HG02763 (cell line): ENCODE measurements around the gene RALGAPA2.

Experiments
- ATAC-seq: cut with Tn5 transposase; IDR thresholded peaks from one replicate; pipeline ENCODE4 v1.9.1; 2021; ENCODE audit warnings: mild to moderate bottlenecking, moderate library complexity; ENCODE audit not compliant: unreplicated experiment

Gene RALGAPA2

DNA sequence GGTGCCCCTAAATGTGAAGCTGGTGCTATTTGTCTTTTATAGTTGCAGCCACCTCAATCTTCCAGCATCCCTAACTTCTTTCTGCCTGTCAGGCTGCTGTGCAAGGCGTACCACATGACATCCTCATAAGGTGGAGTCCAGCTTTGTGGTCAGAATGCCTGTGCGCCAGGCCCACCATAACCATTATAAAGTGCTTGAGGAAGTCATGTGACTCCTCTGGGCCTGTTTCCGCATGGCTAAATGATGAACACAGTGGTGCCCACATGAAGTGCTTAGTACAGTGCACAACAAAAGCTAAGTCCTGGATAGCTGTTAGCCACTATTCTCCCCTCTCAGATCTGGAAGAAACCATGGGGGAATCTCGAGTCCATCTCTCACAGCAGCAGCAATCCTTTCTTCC is 268.9 kb downstream of the RALGAPA2 start:
- no peak for ATAC-seq

DNA sequence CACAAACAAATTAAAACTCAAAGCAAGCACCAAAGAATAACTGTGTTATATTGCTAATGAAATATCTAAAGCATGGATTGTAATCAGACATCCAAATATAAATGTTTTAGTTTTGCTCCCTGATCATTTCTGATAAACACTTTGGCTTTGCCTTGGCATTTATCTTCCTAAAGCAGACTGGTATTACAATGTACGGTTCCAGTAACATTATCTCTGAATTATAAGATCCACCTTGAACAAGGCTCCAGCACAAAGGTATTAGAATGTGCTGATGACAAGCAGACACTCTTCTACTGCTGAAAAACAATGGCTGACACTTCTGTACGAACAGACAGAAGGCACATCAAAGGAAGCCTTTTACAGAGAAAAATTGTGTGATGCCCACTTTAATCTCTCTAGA is 270.0 kb downstream of the RALGAPA2 start:
- no peak for ATAC-seq

DNA sequence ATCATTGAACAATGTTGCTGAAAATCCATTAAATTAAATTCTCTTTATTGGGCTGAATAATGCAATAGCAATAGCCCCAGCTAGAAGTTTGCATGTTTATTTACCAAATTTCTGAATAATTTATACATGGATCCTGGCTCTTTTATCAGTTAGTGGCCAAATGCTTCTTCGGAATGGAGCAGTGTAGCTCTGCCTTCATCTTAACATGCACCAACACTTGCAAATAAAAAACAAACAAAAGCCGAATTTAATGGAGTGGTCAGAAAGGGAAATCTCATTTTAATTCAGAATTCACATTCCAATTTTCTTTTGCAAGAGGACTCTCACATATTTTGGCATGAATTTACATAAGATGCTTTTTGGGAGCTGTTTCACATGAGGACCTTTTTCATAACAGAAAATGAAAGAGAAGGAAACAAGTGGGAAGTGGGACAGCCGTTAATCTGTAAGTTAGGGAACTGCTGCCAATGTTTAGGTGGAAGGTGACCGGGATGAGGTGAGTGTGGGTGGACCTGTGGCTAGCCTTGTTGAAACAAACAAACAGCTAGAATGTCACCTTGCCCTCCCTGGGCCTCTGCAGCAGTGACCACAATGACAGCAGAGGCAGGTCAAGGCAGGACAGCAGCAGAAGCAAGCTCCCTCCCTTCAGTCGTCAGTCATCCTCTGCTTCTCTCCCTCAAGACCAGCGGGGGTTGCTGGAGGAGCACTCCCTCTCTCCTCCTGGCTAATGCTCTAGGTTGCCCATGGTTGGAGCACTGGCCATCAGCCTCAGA is 271.4 kb downstream of the RALGAPA2 start:
- no peak for ATAC-seq

DNA sequence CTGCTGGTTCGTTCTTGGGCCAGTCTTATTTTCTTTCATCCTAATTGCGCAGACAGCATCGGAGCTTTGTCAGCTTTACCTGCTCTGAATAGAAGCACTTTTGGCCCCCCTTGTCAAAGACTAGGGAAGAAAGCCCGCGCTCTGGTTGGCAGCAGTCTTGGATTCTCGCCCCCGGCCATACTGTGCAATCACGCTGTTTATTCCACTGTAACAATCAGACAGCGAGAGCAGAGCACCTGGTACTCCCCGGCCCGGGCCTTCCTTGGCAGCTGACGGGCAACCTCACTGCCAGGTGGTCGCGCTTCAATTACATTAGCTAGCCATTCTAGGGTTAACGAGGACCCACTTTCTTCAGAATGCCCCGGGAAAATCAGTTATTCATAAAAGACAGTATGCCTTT is 272.0 kb downstream of the RALGAPA2 start:
- no peak for ATAC-seq

DNA sequence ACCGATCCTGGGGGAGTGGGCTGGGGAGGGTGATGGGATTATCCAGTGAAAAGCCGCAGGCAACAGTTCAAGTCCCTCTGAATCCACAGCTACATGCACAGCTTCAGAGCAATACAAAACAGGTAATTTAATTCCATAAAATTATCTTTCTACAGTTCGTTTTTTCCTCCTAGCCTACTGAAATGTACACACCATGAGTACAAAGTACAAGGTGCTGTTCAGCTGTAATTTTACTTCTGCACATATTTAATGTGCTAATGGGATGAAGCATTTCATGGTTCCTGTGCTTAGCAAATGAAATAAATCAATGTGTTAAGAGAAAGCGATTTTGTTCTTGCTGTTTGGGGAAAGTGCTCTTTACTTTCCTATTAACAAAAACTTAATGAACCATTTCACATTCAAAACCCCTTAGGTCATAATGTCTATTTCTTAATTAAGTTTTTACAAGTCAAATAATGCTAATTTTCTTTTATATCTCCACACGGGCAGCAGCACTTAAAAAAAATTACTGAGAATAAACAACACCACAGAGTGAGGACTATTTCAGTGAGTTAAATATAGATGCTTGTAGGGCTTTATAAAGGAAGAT is 272.7 kb downstream of the RALGAPA2 start:
- no peak for ATAC-seq

DNA sequence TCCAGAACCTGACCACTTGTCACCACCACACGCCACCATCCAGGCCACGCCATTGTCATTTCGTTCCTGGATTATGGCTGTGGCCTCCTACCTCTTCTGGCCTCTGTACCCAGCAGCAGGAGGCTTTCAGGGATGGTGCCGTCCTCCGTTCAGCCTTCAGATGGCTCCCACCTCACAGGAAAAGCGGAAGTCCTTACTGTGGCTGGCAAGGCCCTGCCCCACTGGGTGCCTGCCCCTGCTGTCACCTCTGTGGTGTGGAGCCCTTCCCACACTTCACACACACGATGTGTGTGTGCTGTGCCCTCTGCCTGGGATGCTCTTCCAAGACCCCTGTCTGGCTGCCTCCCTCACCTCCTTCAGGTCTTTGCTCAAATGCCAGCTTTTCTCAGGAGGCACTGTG is 275.1 kb downstream of the RALGAPA2 start:
- ATAC-seq: no peak

DNA sequence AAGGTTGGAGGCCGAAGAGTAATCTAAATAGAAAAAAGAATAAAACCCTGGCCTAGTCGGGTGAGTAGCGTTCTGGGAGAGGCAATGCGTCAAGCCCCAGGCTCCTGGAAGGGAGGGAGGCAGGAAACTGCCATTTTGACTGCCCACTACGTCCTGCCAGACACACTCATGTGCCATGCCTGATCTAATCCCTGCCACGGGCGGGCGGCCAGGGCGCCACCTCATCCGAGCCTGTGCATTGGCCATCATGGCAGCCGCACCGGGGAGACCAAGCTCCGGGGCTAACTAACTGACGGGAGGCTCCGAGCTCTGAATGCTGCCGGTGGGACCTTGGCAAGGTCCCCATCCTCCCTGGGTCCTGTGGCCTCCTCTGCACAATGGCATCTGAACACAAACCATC is 275.8 kb downstream of the RALGAPA2 start:
- no peak for ATAC-seq

DNA sequence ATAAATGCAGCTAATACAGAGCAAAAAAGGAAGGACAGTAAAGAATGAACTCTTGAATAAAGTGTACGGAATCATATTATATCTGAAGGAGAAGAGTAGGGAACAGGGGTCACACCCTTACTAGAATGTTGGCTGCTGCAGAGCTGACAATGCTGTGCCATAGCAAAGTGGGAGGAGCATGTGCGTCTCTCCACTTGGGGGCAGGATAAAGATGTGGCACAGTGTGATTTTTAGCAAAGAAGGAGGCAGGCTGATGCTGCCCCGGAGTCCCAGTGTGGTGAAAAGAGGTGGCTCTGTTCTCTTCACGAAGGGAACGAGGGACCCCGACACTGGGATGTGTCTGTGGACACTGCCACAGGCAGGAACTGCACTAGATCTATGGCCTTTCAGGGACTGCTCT is 277.0 kb downstream of the RALGAPA2 start:
- ATAC-seq: no peak

DNA sequence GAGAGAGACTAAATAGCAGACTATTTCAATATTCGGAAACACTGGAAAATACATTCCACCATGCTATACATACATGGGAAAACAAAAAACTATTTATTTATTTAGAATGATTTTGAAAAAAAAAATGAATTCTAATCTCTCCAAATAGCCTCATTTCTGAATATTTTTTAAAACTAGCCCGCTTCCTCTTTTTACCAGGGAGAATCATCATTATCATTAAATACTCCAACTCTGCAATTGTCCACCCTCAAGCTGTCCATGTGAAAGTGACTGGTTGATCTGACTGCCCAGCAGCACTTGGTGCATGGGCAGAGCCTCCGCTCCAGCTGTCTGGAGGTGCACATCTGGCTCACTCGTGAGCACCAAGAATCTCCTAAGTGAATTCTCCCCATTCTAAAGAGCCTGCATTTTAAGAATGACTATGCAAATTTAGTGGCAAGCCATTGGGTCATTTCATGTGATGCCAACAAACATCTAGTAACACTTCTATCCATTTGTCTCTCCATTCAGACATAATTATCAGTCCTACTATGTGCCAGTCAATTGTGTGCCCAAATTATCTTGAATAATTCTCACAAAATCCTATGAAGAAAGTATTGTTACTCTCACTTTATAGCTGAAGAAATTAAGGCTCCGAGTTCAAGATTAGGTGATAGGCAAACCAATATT is 279.7 kb downstream of the RALGAPA2 start:
- ATAC-seq: no peak

DNA sequence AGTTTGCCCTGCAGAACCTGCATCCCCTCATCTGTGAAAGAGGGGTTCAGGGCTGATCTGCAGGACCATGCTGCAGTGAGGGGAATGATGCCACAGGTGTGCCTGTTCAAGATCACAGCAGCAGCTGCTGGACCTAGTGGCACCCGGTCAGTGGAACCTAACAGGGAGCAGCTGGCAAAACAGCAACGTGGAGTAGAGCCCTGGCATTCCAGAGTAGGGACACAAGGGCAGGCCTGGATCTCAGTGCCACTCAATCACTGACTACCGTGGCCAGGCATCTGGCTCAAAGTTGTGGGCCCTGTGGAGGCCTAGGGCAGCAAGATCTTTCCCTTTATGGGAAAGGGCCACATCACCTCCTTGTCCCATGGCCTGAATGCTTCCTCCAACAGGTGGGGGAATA is 282.4 kb downstream of the RALGAPA2 start:
- ATAC-seq: no peak

DNA sequence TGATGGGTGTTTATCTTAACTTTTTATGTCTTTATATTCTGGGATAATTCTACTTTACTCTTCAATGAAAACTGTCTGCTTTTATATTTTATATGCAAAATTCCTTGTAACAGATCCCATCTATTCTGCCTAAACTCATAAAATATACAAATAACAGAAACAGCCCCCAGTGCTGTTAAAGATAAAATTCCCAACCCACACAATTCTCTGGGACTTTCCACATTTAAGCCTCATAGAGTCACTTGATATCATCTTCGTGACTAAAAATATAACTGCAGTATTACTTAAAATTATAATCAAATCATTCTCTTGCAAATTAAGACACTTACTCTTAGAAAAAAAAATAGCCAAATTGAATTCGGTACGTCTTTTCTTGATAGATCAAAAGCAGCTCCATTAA is 284.4 kb downstream of the RALGAPA2 start:
- no peak for ATAC-seq

DNA sequence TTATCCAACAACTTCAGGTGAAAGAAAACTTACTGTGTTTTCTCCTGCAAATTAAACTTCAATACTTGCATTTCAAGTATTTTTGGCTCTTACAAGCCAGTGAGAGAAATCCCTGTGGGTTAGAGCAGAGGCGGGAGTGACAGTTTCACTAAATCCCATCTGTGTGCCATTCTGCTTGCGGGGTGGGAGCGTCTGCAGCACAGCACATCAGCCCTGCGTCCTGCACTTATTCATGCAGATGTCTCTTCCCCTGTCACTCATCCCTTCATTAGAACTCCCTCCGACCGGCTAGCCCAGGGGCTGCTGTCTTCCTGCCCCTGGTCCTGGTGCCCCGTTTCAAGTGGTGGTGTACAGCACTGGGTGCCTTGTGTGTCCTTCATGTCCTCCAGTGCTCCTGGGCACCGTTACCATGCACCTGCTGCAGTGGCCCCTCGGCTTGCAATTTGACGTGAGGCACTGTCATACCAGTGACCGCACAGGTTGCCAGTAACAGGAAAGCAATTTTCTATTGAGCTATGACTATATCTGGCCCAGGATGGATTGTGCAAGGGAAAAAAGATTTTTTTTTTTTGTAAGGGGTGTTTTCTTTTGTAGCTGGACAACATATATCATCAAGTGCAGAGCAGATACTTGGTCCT is 285.1 kb downstream of the RALGAPA2 start:
- no peak for ATAC-seq

DNA sequence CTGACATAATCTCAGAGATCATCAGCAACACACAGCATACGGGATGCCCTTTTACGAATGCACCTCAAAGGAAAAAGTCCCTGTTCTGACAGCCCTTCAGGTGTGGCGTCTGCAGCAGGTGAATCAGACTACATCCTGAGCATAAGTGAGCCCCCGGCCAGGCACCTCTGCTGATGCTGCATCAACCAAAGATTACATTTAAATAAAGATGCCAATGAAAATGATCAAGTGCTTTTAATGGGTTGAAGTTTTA is 285.9 kb downstream of the RALGAPA2 start:
- no peak for ATAC-seq

DNA sequence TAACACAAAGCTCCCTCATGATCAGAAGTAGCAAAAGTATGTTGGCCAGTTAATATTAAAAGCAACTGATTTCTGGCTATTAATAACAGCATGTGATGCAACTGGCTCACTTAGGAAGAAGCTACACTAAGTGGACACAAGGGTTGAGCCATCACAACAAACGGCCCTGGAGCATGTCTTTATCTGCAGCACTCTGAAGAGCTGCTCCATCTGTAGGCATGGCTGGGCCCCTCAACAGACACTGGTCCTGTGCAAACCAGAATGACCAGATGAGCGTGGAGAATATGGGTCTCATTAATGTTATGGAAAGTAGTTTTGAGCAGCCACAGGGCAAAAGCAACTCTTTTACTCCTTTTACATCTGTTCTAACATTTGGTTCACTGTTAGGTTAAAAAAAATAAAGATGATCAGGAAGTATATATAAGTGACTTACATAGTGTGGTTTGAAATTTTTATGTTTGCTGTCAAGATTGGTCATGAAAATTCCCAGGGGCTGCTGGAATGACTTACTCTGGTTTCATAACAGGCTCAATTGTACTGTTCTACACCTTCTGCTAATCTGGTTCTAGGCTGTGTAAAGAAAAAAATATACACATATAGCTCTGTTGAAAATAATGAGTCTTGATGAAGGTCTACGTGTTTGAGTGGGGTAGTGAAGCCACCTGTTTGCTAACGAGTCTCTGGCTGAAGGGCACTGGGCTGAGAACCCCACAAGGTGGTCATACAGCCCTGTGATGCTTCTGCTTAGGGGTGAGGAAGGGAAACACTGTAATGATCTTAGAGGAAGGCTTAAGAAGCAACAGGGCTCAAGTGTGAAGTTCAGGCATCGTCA is 286.4 kb downstream of the RALGAPA2 start:
- ATAC-seq: no peak

DNA sequence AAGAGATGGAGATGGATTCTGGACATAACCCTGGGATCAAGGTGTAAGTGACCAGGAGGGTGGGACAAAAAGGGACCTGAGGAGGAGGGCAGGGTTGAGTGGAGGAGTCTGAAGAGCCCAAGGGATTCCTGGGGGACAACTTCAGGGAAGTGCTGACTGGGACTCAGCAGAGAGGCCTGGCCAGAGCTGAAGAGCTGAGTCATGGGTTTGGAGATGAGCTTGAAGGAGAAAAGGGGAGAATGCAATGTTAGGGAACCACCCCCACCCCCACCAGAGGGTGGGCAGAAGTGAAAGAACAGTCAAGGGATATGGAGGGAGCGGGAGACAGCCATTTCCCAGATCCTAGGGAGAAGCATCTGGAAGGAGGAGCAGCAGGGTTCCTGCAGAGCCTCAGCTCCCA is 289.3 kb downstream of the RALGAPA2 start:
- ATAC-seq: no peak

DNA sequence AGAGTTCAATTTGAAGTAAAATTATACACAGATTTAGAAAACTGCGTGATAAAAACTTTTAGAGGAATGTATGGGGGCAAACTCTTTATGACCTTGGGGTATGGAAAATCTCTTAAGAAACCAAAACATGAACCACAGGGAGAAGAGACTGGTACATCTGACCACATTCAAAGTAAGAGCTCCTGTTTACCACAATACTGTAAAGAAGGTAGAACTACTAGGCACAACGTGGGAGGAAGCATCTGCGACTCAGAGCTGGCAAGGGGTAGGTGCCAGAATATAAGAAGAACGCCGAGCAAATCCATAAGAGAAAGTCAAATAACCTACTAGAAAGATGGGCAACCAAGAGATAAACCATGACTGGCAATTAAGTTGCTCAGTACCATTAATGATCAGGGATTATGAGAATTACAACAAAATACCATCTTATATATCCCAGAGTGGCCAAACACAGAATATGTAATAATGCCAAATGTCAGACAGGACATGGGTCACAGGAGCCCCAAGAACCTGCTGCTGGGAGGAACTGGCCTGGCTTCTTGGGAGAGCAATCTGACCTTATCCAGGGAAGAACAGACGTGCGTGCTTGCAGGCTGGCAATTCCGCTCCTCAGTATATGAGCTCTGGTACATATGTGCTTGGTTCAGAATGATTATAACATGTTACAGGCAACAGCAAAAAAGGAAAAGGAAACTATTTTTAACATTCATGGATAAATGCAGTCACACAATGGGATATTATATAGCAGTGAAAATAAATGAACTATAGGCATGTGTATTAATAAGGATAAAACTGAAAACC is 294.4 kb downstream of the RALGAPA2 start:
- no peak for ATAC-seq

DNA sequence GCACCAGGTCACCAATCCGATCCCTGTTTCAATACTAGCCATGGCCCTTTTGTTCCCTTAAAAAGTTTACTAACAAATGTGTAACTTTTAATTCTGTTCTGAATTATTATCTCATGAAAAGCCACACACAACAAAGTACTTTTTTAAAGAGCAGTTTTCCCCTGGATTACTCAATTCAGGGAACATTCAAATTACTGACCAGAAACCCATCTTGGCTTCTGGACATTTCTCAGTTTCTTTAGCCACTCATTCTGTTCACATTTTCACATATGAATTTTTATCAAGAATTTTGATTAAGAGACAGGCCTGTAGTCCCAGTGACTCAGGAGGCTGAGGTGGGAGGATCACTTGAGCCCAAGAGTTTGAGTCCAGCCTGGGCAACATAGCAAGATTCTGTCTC is 297.1 kb downstream of the RALGAPA2 start:
- no peak for ATAC-seq

DNA sequence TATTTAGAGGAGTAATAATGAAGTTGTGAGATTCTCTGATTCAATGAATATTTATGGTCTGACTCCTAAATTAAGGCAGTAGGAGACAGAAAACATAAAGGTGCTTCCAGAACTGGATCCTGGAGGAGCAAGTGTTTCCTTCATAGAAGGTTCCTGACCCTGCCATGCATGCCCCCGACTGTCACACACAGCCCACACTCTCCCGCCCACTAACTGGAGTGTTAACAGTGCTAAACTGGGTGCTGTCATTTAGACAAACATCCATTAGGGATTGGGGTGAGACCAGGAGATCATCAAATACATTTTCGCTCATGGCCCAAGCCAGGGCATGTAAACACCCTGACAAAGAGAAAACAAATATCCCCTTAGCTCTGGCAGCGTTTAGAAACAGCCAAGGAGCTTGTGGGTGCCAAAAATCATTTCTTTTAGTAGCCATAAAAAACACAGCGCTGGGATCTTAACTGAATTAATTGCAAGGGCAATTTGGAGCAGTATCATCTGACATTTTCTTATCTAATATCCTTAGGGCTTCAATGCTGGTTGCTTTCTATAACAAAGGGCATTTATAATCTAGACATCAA is 297.7 kb downstream of the RALGAPA2 start:
- ATAC-seq: no peak

DNA sequence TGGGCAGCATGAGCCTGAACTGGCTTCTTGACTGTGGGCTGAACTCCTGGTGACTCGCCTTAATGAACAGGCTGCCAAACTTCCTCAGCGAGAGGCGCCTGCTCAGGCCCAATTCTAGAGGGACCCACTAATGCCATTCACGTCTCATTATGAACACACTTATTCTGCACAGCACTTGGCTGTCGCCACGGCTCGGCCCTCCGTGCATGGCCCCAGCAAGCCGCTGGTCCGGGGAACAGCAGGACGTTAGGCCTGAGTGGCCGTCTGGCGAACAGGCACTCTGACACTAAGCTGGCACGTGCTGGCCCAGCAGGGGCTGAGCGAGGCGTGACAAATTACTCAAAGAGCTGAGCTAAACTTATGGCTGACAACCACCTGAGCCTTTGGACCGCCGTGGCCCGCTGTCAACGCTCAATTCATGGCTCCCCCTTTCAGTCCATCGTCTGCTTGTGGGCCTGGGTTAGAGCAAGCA is 298.6 kb downstream of the RALGAPA2 start:
- no peak for ATAC-seq

DNA sequence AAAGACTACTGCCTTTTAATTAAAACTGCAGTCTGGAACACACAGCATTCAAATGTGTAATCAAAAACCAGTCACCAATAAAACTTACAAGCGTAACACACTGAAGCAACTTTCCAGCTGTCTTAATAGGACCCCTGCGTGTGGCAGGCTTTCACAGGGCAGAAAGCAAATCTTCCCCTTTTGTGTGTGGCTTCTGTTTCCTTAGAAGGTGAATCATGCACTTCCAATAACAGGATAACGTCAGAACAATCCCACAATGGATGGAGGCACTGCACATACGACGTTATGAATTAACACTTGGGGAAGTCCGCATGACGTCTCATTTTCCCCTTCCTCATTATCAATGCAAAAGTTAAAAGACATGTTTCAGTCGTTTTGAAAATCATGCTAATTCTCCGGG is 299.7 kb downstream of the RALGAPA2 start:
- no peak for ATAC-seq
